Natural killer cell (primary cell): ENCODE data around the gene CD164L2. TPM values are rescaled to one million over a fixed set of nuclear protein-coding genes. Genes with fewer than 3 reads are reported as not detected.
A peak's percentile ranks its signal among the peaks of the same experiment; 100 is the strongest.

Source experiments
- ATAC-seq, 3 donors: fragments of 150-1000 bp in 2 of 3; fragments of 200-7000 bp in 1 of 3; cut with Tn5 transposase; 1 replicate in 1 of 3; 2 replicates in 2 of 3; pipeline ENCODE4 v1.10.0; 2021; ENCODE audit warnings: mild to moderate bottlenecking in 2 of 3, moderate library complexity in 2 of 3
- DNase-seq, 2 donors: peaks; one replicate each; pipeline versions ENCODE4 v3.0.0 to v3.0.0-alpha.2; 2013 to 2021; ENCODE audit warnings: mixed read lengths in 1 of 2
- H3K27ac ChIP-seq: one replicate; pipeline ENCODE4 v1.5.1; 2013; ENCODE audit warnings: mild to moderate bottlenecking, low read length
- H3K27me3 ChIP-seq: one replicate; pipeline ENCODE4 v1.6.1; 2013; ENCODE audit warnings: low read length; ENCODE audit not compliant: control insufficient read depth, insufficient read depth
- H3K36me3 ChIP-seq: one replicate; pipeline ENCODE4 v1.6.1; 2013; ENCODE audit warnings: low read length; ENCODE audit not compliant: control insufficient read depth, insufficient read depth
- H3K4me1 ChIP-seq: one replicate; pipeline ENCODE4 v1.6.1; 2013; ENCODE audit warnings: low read length; ENCODE audit not compliant: control insufficient read depth, insufficient read depth
- H3K4me3 ChIP-seq: one replicate; pipeline ENCODE4 v1.5.1; 2013; ENCODE audit warnings: low read length
- H3K9me3 ChIP-seq: one replicate; pipeline ENCODE4 v1.6.1; 2013; ENCODE audit warnings: low read length; ENCODE audit not compliant: control insufficient read depth, insufficient read depth
- H3K27ac Mint-ChIP-seq, 2 donors: one replicate each; pipeline ENCODE4 v1.8.0; 2022; ENCODE audit warnings: mild to moderate bottlenecking in 2 of 2, mixed read lengths in 2 of 2, moderate library complexity in 1 of 2
- H3K27me3 Mint-ChIP-seq, 2 donors: one replicate each; pipeline ENCODE4 v1.8.0; 2022; ENCODE audit warnings: low read depth in 2 of 2, mixed read lengths in 2 of 2
- H3K36me3 Mint-ChIP-seq: one replicate; pipeline ENCODE4 v1.8.0; 2022; ENCODE audit warnings: mixed read lengths
- H3K4me1 Mint-ChIP-seq, 2 donors: one replicate each; pipeline ENCODE4 v1.8.0; 2022; ENCODE audit warnings: mixed read lengths in 2 of 2
- H3K4me3 Mint-ChIP-seq: one replicate; pipeline ENCODE4 v1.8.0; 2022; ENCODE audit warnings: mild to moderate bottlenecking, moderate library complexity, mixed read lengths
- H3K9me3 Mint-ChIP-seq, 2 donors: one replicate each; pipeline ENCODE4 v1.8.0; 2022; ENCODE audit warnings: mixed read lengths in 2 of 2
- WGBS: methylation state at CpG from one replicate; pipeline ENCODE4 v1.1.7; 2013; ENCODE audit warnings: missing lambda C conversion rate; ENCODE audit not compliant: insufficient coverage; 5-methylcytosine and 5-hydroxymethylcytosine counted together
- intact Hi-C: fragments of 100-400 bp; cut with micrococcal nuclease; formaldehyde crosslinking; loops from one replicate; pipeline ENCODE4 v1.14.2; 2022
- total RNA-seq, 4 donors: library from RNA; stranded (reverse); fragments of 120-200 nt in 1 of 4; gene quantifications; one replicate each; pipeline versions ENCODE4 v1.2.3 to v1.2.4, GENCODE V29; 2013 to 2022
- TF ChIP-seq, protein P1 (sequence below): fragments of 200-600 bp; IDR thresholded peaks from one replicate; pipeline ENCODE4 v1.8.0; 2022; ENCODE audit warnings: antibody characterized with exemption

CD164L2 gene
- total RNA-seq, 3 donors from 2014 or later (not counting 1 experiment from before 2014, with no cell fraction given): 0.40 TPM; not detected in 2

DNA sequence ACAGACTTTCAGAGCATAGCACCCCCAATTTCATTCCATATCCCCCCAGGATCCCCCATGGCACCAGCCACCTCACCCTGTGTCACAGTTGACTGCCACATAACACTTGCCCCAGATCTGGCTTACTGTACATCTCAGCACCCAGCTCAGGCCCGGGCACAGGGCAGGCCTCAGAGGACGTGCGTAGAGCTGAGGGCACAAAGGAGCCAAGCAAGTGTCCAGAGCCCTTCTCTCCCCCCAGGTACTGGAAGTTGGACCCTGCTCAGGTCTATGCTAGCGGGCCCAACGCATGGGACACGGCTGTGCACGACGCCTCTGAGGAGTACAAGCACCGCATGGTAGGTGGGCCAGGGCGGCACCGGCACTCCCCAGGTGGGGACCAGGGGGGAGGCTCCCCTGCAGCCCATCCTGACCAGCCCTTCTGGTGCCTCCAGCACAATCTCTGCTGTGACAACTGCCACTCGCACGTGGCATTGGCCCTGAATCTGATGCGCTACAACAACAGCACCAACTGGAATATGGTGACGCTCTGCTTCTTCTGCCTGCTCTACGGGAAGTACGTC is 49.3 kb downstream of the CD164L2 start:
- Mint-ChIP-seq H3K27me3 (no peaks in the 10 kb centered on the region), H3K27ac (peak overlapping the region in 1 of 2 donors; percentile 69), H3K4me3 (no peak overlapping the region), H3K4me1 (peaks cover 23 to 33% of the 10 kb centered on the region in 2 donors), H3K9me3 (no peaks in the 10 kb centered on the region), H3K36me3 (no peaks in the 10 kb centered on the region)
- no peaks in the 10 kb centered on the region for H3K27me3 ChIP-seq
- no peaks in the 10 kb centered on the region for H3K9me3 ChIP-seq
- peaks cover 21% of the 10 kb centered on the region for H3K4me1 ChIP-seq
- no peak overlapping the region for H3K4me3 ChIP-seq
- WGBS: 96% methylated on average over 17 of the region's 17 CpGs
- TF ChIP-seq, protein P1, sequence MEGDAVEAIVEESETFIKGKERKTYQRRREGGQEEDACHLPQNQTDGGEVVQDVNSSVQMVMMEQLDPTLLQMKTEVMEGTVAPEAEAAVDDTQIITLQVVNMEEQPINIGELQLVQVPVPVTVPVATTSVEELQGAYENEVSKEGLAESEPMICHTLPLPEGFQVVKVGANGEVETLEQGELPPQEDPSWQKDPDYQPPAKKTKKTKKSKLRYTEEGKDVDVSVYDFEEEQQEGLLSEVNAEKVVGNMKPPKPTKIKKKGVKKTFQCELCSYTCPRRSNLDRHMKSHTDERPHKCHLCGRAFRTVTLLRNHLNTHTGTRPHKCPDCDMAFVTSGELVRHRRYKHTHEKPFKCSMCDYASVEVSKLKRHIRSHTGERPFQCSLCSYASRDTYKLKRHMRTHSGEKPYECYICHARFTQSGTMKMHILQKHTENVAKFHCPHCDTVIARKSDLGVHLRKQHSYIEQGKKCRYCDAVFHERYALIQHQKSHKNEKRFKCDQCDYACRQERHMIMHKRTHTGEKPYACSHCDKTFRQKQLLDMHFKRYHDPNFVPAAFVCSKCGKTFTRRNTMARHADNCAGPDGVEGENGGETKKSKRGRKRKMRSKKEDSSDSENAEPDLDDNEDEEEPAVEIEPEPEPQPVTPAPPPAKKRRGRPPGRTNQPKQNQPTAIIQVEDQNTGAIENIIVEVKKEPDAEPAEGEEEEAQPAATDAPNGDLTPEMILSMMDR: no peak
- intact Hi-C loops: loop anchor here (2.0 kb wide), 1 partner anchor 61 kb away; no protein-coding TSS in a partner anchor
- DNase-seq (no peak), ATAC-seq (no peak)
- H3K27ac ChIP-seq: no peak overlapping the region
- peaks cover 54% of the 10 kb centered on the region for H3K36me3 ChIP-seq

DNA sequence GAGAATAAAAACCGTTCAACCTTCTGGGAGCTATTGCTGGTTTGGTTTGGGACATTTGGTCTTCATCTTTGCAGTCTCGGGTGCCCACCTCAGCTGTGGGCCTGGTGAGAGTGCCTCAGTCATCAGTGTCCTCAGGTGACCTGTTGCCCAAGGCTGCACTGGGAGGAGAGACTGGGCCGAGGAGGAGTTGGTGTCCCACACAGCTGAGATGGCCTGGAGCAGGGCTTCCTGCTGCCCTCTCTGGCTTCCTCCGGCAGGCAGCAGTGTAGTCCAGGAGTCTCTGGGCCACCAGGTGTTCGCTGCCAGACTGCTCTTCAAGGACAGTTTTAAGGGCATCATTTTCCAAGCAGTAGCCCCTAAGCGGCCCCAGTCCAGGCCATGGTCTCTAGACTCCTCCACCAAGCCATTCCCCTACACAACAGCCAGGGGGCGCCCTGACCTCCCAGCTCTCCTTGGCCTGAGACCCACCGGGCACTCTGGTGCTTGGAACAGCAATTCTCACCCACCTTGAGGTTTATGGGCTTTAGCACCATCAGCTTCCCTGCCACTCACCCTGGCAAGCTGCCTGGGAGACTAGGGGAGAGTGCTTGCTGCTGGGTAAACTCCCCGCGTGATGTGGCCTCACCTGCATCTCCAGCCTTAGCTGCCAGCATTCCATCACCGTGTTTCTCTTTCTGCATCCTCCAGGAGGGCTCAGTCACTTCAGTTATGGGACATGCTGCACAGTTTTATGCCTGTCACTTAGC is 50.4 kb downstream of the CD164L2 start:
- 66% methylated on average over 11 of the region's 11 CpGs for WGBS
- H3K4me1 Mint-ChIP-seq: peaks cover 33 to 42% of the 10 kb centered on the region in 2 donors
- DNase-seq (peak; percentile 65 to 82), ATAC-seq (peak; percentile 82 to 96 (median 92))
- Histone ChIP-seq H3K4me3 (no peak overlapping the region), H3K27me3 (no peaks in the 10 kb centered on the region), H3K36me3 (peaks cover 61% of the 10 kb centered on the region), H3K9me3 (no peaks in the 10 kb centered on the region), H3K27ac (no peak overlapping the region), H3K4me1 (peaks cover 21% of the 10 kb centered on the region)
- peak overlapping the region; percentile 35 for H3K4me3 Mint-ChIP-seq
- intact Hi-C loops: loop anchor here (2.0 kb wide), 1 partner anchor 62 kb away; no protein-coding TSS in a partner anchor
- TF ChIP-seq, protein P1: peak; percentile 89
- no peaks in the 10 kb centered on the region for H3K27me3 Mint-ChIP-seq
- peak overlapping the region; percentile 69 to 78 for H3K27ac Mint-ChIP-seq
- H3K36me3 Mint-ChIP-seq: no peaks in the 10 kb centered on the region
- no peaks in the 10 kb centered on the region for H3K9me3 Mint-ChIP-seq

- TF ChIP-seq, protein P1: no peak
- WGBS: 95% methylated on average over 5 of the region's 5 CpGs
- no peaks in the 10 kb centered on the region for H3K9me3 Mint-ChIP-seq
- DNase-seq: no peak
- Histone ChIP-seq H3K4me3 (no peak overlapping the region), H3K27me3 (no peaks in the 10 kb centered on the region), H3K9me3 (no peaks in the 10 kb centered on the region), H3K27ac (no peak overlapping the region), H3K36me3 (peaks cover 63% of the 10 kb centered on the region), H3K4me1 (peaks cover 21% of the 10 kb centered on the region)
- peak overlapping the region; percentile 69 to 78 for H3K27ac Mint-ChIP-seq
- no peak for ATAC-seq
- no peaks in the 10 kb centered on the region for H3K36me3 Mint-ChIP-seq
- H3K4me3 Mint-ChIP-seq: peak overlapping the region; percentile 6
- intact Hi-C loops: loop anchor here (2.0 kb wide), 1 partner anchor 63 kb away; no protein-coding TSS in a partner anchor
- H3K4me1 Mint-ChIP-seq: peaks cover 34 to 44% of the 10 kb centered on the region in 2 donors
- no peaks in the 10 kb centered on the region for H3K27me3 Mint-ChIP-seq
These were observed 51.2 kb downstream of the CD164L2 start for GRCh38 chr1:27331922-27332321.
